ENCODE results near the gene IMPACT. TPM values are rescaled to one million over a fixed set of nuclear protein-coding genes. Genes with fewer than 3 reads are reported as not detected.

The IMPACT gene
- total RNA-seq, 2 experiments from 2014 or later, result 13.5 to 14.7 TPM

DNA sequence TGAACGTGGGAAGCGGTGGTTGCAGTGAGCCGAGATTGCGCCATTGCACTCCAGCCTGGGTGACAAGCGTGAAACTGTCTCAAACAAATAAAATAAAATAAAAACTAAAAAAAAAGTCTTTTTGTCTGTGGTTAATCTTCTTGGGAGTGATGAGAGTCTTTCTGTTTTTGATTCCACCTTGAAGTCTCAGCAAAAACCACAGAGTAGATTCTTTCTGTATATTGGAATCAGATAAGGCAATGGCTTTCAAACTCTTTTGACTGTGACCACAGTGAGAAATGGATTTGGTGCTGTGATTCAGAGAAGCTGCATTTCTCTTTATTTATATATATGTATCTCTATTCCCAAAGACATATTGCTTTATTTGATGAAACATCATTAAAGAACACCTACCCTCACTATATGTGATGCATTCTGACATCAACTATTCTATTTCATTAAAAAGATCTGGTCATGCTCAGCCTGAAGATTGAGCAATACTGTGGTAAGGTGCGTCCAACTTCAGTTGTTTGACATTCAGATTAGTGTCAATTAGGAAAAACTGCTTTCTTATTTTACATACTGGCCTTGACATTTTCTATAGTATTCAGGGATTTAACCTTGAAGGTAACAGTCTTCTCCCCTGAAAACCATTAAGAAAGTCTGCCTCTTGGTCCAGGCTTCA, 49.6 kb downstream of the IMPACT start:
- intact Hi-C loops (cut with micrococcal nuclease), result no loop called here
- DNase-seq, result no peak
- Mint-ChIP-seq H3K27ac (no peak overlapping the region), H3K4me3 (no peak overlapping the region), H3K27me3 (peaks cover 4% of the 10 kb centered on the region), H3K36me3 (ENCODE audit: low read depth) (no peaks in the 10 kb centered on the region), H3K9me3 (peaks cover 2% of the 10 kb centered on the region), H3K4me1 (ENCODE audit: low read depth) (no peaks in the 10 kb centered on the region)
- TF ChIP-seq, protein P1, sequence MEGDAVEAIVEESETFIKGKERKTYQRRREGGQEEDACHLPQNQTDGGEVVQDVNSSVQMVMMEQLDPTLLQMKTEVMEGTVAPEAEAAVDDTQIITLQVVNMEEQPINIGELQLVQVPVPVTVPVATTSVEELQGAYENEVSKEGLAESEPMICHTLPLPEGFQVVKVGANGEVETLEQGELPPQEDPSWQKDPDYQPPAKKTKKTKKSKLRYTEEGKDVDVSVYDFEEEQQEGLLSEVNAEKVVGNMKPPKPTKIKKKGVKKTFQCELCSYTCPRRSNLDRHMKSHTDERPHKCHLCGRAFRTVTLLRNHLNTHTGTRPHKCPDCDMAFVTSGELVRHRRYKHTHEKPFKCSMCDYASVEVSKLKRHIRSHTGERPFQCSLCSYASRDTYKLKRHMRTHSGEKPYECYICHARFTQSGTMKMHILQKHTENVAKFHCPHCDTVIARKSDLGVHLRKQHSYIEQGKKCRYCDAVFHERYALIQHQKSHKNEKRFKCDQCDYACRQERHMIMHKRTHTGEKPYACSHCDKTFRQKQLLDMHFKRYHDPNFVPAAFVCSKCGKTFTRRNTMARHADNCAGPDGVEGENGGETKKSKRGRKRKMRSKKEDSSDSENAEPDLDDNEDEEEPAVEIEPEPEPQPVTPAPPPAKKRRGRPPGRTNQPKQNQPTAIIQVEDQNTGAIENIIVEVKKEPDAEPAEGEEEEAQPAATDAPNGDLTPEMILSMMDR (IDR thresholded peaks at IDR 0.05), result no peak
- CTCF ChIA-PET, result interaction anchor here (1.9 kb wide), 1 partner anchor 13 kb away, joined by 12 read pairs; no protein-coding TSS in a partner anchor
- POLR2A ChIA-PET, result no interaction called here
- no peak for ATAC-seq

DNA sequence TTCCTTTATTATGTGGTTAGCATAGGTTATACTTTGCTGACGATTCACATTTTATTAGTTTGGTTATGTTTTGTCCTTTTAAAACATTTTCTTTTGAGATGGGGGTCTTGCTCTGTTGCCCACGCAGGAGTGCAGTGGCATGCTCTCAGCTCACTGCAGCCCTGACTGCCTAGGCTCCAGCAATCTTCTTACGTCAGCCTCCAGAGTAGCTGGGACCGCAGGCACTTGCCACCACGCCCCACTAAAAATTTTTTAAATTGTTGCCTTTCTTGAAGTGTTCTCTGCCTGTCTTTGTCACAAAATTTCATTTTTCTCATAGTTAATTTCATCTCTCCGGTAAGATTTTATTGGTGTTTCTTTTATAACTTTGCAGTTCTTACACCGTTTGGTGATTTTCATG, 52.9 kb downstream of the IMPACT start:
- ATAC-seq (no peak), DNase-seq (no peak)
- H3K36me3 Mint-ChIP-seq (ENCODE audit: low read depth), result no peaks in the 10 kb centered on the region
- no peaks in the 10 kb centered on the region for H3K4me1 Mint-ChIP-seq (ENCODE audit: low read depth)
- intact Hi-C loops (cut with micrococcal nuclease), result no loop called here
- no peak overlapping the region for H3K27ac Mint-ChIP-seq
- peaks cover 2% of the 10 kb centered on the region for H3K9me3 Mint-ChIP-seq
- ChIA-PET POLR2A (no interaction called here), CTCF (interaction anchor here (2.7 kb wide), 1 partner anchor 9 kb away, joined by 13 read pairs; no protein-coding TSS in a partner anchor)
- TF ChIP-seq, protein P1 (IDR thresholded peaks at IDR 0.05), result no peak
- no peak overlapping the region for H3K4me3 Mint-ChIP-seq
- H3K27me3 Mint-ChIP-seq, result peaks cover 6% of the 10 kb centered on the region

DNA sequence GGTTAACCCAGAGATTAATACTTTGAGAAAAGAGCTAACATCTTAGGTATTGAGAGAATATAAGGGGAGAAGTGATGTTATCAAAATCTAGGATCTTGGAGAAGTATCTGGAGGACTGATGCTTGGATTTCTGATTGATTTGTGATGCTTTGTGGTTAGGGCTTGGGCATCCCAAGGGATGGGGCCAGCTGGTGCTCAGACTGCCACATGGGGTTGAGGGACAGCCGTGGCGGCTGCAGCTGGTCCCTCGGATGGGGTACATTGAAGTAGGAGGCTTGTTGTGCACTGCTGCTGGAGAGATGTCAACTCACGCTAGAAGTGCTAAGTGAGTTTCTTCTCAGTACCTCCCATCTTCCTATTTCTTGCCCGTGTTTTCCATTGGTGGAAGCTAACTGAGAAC, 56.4 kb downstream of the IMPACT start:
- intact Hi-C loops (cut with micrococcal nuclease), result loop anchor here (10.0 kb wide), 2 partner anchors 242 to 308 kb away; no protein-coding TSS in a partner anchor
- POLR2A ChIA-PET, result no interaction called here
- ATAC-seq, result no peak
- H3K27me3 Mint-ChIP-seq, result peaks cover 15% of the 10 kb centered on the region
- TF ChIP-seq, protein P1 (IDR thresholded peaks at IDR 0.05), result no peak
- DNase-seq, result no peak
- H3K4me3 Mint-ChIP-seq, result no peak overlapping the region
- CTCF ChIA-PET, result interaction anchor here (1.0 to 2.9 kb wide), 4 partner anchors 18 to 123 kb away, joined by 3 to 13 read pairs (median 4); no protein-coding TSS in a partner anchor
- peaks cover 2% of the 10 kb centered on the region for H3K9me3 Mint-ChIP-seq
- H3K36me3 Mint-ChIP-seq (ENCODE audit: low read depth), result no peaks in the 10 kb centered on the region
- H3K27ac Mint-ChIP-seq, result no peak overlapping the region
- H3K4me1 Mint-ChIP-seq (ENCODE audit: low read depth), result no peaks in the 10 kb centered on the region

DNA sequence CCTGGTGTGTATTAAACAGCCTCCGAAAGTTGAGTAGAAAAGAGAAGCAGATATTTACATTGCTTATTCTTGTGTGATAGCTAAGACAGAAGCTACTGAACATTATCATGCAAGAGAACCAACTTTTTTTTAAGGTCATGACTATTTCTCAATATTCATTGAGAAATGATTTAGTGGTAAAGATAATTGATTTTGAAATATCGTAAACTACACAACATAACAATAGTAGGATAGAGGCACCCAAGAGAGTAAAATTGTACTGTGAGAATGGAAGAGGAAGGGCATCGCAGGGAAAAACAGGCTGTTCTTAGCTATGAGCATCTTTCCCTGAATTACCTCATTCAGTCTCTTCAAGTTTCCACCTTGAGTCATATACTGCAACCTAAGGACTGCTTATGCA, 59.2 kb downstream of the IMPACT start:
- Mint-ChIP-seq H3K27ac (no peak overlapping the region), H3K36me3 (ENCODE audit: low read depth) (no peaks in the 10 kb centered on the region), H3K27me3 (peaks cover 12% of the 10 kb centered on the region), H3K4me3 (no peak overlapping the region), H3K9me3 (no peaks in the 10 kb centered on the region), H3K4me1 (ENCODE audit: low read depth) (peaks cover 2% of the 10 kb centered on the region)
- TF ChIP-seq, protein P1 (IDR thresholded peaks at IDR 0.05), result no peak
- ChIA-PET POLR2A (no interaction called here), CTCF (interaction anchor here (0.7 to 3.8 kb wide), 7 partner anchors 29 to 309 kb away, joined by 3 to 13 read pairs (median 9); no protein-coding TSS in a partner anchor)
- DNase-seq (no peak), ATAC-seq (no peak)
- intact Hi-C loops (cut with micrococcal nuclease), result loop anchor here (10.0 kb wide), 2 partner anchors 239 to 311 kb away; no protein-coding TSS in a partner anchor

DNA sequence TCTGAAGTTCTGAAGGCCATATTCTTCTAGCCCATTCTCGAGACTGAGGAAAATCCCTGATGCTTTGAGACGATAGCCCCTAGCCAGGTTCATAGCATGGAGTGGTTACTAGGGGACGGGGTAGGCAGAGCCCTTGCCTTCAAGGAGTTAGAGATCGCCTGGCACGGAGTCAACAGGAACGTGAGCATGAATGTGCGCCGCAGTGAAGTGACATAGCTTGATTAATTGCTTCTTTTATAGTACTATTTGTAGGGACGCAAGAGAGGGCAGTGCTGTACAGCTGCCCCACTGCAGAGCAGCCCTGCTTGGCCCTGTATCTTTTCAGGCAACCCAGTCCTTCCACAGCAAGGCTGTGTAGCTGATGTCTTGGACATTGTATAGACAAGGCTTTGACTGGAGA, 60.2 kb downstream of the IMPACT start:
- Mint-ChIP-seq H3K27me3 (peaks cover 11% of the 10 kb centered on the region), H3K4me3 (no peak overlapping the region), H3K27ac (no peak overlapping the region), H3K4me1 (ENCODE audit: low read depth) (peaks cover 4% of the 10 kb centered on the region), H3K9me3 (no peaks in the 10 kb centered on the region), H3K36me3 (ENCODE audit: low read depth) (no peaks in the 10 kb centered on the region)
- ATAC-seq, result no peak
- CTCF ChIA-PET, result interaction anchor here (1.4 to 8.6 kb wide), 5 partner anchors 28 to 295 kb away, joined by 3 to 192 read pairs (median 6); partner anchors contain the start of gene OSBPL1A
- POLR2A ChIA-PET, result no interaction called here
- intact Hi-C loops (cut with micrococcal nuclease), result loop anchor here (10.0 kb wide), 2 partner anchors 238 to 312 kb away; no protein-coding TSS in a partner anchor
- DNase-seq, result no peak
- TF ChIP-seq, protein P1 (IDR thresholded peaks at IDR 0.05), result no peak

Data from activated CD8-positive, alpha-beta T cell treated with anti-CD3 and anti-CD28 coated beads for 36 hours (primary cell).